Adrenal gland (tissue), 12 donors: ENCODE results near the gene C1QTNF8. TPM values are rescaled to one million over a fixed set of nuclear protein-coding genes. Genes with fewer than 3 reads are reported as not detected.

ENCODE experiments used
- DNase-seq, 7 donors: peaks; one replicate each; pipeline ENCODE4 v3.0.0-alpha.2; 2019 to 2020
- H3K27ac ChIP-seq, 5 donors: fragments of 200-600 bp; sonication (generic) in 4 of 5; 1 replicate in 3 of 5; 2 replicates in 2 of 5; pipeline versions ENCODE4 v1.5.1 to v1.8.0; 2016 to 2020; ENCODE audit warnings: mild to moderate bottlenecking in 1 of 5
- H3K27me3 ChIP-seq: fragments of 200-600 bp; 2 replicates; pipeline ENCODE4 v1.8.0; 2021
- H3K36me3 ChIP-seq, 2 donors: fragments of 200-600 bp; replicated peaks in 1 of 2; 1 replicate in 1 of 2; 2 replicates in 1 of 2; pipeline versions ENCODE4 v1.5.1 to v1.8.0; 2018 to 2022
- H3K4me1 ChIP-seq, 2 donors: fragments of 200-600 bp; replicated peaks in 1 of 2; 1 replicate in 1 of 2; 2 replicates in 1 of 2; pipeline versions ENCODE4 v1.5.1 to v1.8.0; 2018 to 2021
- H3K4me3 ChIP-seq, 4 donors: fragments of 200-600 bp; sonication (generic) in 3 of 4; one replicate each; pipeline ENCODE4 v1.5.1; 2016 to 2018
- H3K9me3 ChIP-seq, 3 donors: fragments of 200-600 bp; sonication (generic) in 1 of 3; replicated peaks in 1 of 3; 1 replicate in 2 of 3; 2 replicates in 1 of 3; pipeline versions ENCODE4 v1.5.1 to v1.8.0; 2016 to 2021
- CTCF ChIP-seq, 6 experiments: fragments of 450-650 bp in 4 of 6; fragments of 200-600 bp in 2 of 6; sonication (generic) in 1 of 6; IDR thresholded peaks; 1 replicate in 5 of 6; 2 replicates in 1 of 6; pipeline versions ENCODE4 v1.5.1 to v1.8.0; 2016 to 2021; ENCODE audit warnings: antibody characterized with exemption in 6 of 6, mild to moderate bottlenecking in 2 of 6, moderate library complexity in 1 of 6
- POLR2A ChIP-seq, 2 donors: fragments of 450-650 bp; IDR thresholded peaks; one replicate each; pipeline ENCODE4 v1.6.1; 2017; ENCODE audit warnings: antibody characterized with exemption in 2 of 2, mild to moderate bottlenecking in 2 of 2, moderate library complexity in 1 of 2
- WGBS, 4 donors: extraction: QIAGEN DNeasy Blood & Tissue Kit in 2 of 4; methylation state at CpG; one replicate each; pipeline versions ENCODE4 v1.1.5 to v1.1.7; 2013 to 2017; 5-methylcytosine and 5-hydroxymethylcytosine counted together
- intact Hi-C, 2 donors: fragments of 100-400 bp; cut with DNase I; formaldehyde crosslinking; loops; one replicate each; pipeline versions ENCODE4 v1.14.1 to v1.15.0; 2022 to 2023
- polyA plus RNA-seq, 3 donors: library from polyadenylated mRNA; stranded (reverse); fragments of 200-250 nt in 2 of 3; fragments of 350-450 nt in 1 of 3; fragmentation: Illumina TruSeq in 1 of 3; extraction: RNeasy Lipid Tissue Mini Kit (QIAGEN cat#74804) in 1 of 3; gene quantifications; one replicate each; pipeline ENCODE4 v1.2.3, GENCODE V29; 2013 to 2014
- total RNA-seq, 9 donors: library from RNA; depleted of rRNA in 4 of 9; stranded (reverse); fragments of >200 nt in 4 of 9; fragments of 120-200 nt in 1 of 9; fragmentation: NEBNext Ultra II Directional in 1 of 9; extraction: Animal tissue kit (Norgen Biotek cat#: 25700) in 1 of 9; gene quantifications; one replicate each; pipeline versions ENCODE4 v1.1.0 to v1.2.4, GENCODE V29; 2013 to 2023
- donor health status: healthy with polysubstance abuse.
- donor health status: Bipolar disorder and iron deficiency.
- donor health status: DM: yes; HTN: yes; CAD: no.
- donor health status: DM: no; HTN: no; CAD: no.
- donor health status: DM: no; HTN: no; CAD: no.
- donor health status: DM: yes; HTN: yes; CAD: no.

C1QTNF8 gene
- total and polyA plus RNA-seq, 12 donors, result 0.14 to 0.64 (median 0.25) TPM; not detected in 8

DNA sequence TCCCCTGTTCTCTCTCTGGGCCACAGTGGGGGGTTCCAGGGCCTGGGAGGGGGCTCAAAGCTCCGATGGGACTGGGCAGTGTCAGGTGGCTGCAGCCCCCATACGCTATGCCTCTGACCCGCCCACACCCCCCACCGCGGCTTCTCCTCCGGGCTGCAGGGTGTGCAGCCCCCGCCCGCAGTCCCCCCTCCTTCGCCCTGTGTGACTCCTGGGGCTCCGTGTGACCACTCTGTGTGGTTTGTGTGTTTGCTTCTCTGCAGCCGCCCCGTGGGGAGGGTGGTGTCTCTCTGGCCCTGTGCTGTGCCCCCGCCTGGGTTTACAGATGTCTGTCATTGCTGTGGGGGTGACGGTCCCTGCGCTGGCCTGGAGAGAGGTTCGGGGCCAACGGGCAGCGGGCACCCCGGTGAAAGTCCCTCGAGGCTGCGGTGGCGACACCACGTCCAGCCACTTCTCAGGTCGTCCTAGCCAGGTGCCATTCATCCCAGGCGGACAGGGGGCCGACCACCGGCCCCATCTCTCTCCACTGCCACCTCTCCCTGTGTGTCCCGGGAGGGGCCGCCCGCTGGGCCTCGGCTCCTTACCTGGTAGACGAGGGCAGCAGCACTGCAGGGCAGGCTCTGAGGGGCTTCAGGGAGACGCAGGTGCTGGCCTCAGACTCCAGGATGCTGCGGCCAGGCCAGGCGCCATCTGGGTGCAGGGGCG lies 18.0 kb downstream of the C1QTNF8 start:
- 60 to 66% (median 63%) methylated on average over 13 to 36 of the region's 36 CpGs for WGBS, 4 donors
- H3K9me3 ChIP-seq, result no peaks in the 10 kb centered on the region
- peak overlapping the region in 2 of 5 donors; percentile 44 to 45 for H3K27ac ChIP-seq
- H3K27me3 ChIP-seq, result peaks cover 13% of the 10 kb centered on the region
- H3K4me1 ChIP-seq, result peaks cover 0 to 17% of the 10 kb centered on the region in 2 donors
- intact Hi-C loops, result no loop called here
- H3K4me3 ChIP-seq, result no peak overlapping the region
- H3K36me3 ChIP-seq, result no peaks in the 10 kb centered on the region
- no peak for DNase-seq
- no peak for TF ChIP-seq CTCF (IDR thresholded peaks at IDR 0.05)
- TF ChIP-seq POLR2A (IDR thresholded peaks at IDR 0.05), result no peak

DNA sequence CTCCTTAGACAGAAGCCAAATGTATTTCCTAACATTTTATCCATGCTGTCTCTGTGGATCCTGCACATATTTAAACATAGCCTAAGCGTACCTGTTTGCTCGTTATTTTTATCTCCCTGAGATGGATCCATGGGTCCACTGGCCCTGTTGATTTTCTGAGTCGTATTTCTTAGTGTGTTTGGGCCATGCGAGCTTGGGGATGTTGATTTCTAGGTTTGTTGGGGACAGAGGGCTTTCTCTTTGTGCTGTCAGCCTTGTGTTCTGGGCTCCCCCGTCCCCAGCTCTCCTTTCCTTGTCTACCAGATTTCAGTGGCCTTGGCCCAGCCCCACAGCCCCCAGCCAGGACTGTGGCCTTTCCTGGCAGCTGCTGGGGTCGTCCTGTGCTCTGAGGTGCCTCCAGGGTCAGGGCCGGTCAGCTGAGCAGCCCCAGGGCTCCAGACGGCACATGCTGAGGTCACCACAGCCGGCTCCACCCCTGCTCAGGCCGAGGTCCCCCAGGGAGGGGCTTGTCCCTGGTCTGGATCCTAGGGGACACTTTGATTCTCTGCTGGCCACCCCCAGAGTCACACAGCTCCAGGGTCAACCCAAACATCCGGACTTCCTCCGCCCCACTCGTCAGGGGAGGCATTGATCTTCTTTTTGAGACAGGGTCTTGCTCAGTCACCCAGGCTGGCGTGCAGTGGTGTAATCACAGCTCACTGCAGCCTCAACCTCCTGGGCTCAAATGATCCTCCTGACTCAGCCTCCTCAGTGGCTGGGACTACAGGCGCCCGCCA lies 19.1 kb downstream of the C1QTNF8 start:
- DNase-seq, result peak in 3 of 7 donors; percentile 41 to 59 (median 46)
- 26 to 58% (median 38%) methylated on average over 9 to 16 of the region's 16 CpGs for WGBS, 4 donors
- TF ChIP-seq CTCF (IDR thresholded peaks at IDR 0.05), result no peak
- TF ChIP-seq POLR2A (IDR thresholded peaks at IDR 0.05), result no peak
- Histone ChIP-seq H3K27me3 (peaks cover 14% of the 10 kb centered on the region), H3K9me3 (no peaks in the 10 kb centered on the region), H3K4me3 (no peak overlapping the region), H3K36me3 (no peaks in the 10 kb centered on the region), H3K27ac (peak overlapping the region in 2 of 5 donors; percentile 6 to 49), H3K4me1 (peaks cover 0 to 17% of the 10 kb centered on the region in 2 donors)
- intact Hi-C loops, result no loop called here

- H3K4me1 ChIP-seq, result peaks cover 0 to 17% of the 10 kb centered on the region in 2 donors
- 72 to 82% (median 77%) methylated on average over 8 to 13 of the region's 13 CpGs for WGBS, 4 donors
- DNase-seq, result no peak
- H3K9me3 ChIP-seq, result no peaks in the 10 kb centered on the region
- intact Hi-C loops, result no loop called here
- peaks cover 20% of the 10 kb centered on the region for H3K27me3 ChIP-seq
- no peak overlapping the region for H3K27ac ChIP-seq
- H3K36me3 ChIP-seq, result no peaks in the 10 kb centered on the region
- no peak overlapping the region for H3K4me3 ChIP-seq
- TF ChIP-seq POLR2A (IDR thresholded peaks at IDR 0.05) (no peak), CTCF (IDR thresholded peaks at IDR 0.05) (no peak)
Measured at GRCh38 chr16:1075546-1075945, 20.5 kb downstream of the C1QTNF8 start.

DNA sequence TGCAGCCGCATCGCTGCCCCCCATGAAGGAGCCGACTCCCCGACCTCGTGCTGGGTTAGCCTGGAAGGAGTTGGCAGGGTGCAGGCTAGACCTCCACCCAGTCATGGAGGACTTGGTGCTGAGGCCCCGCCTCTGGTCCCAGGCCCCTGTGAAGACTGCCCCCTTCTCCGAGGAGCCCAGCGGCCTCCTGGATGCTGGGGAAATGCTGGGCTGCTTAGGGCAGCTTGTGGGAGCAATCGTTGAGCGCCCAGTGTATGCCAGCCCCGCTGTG lies 21.7 kb downstream of the C1QTNF8 start:
- TF ChIP-seq CTCF (IDR thresholded peaks at IDR 0.05) (no peak), POLR2A (IDR thresholded peaks at IDR 0.05) (no peak)
- Histone ChIP-seq H3K36me3 (no peaks in the 10 kb centered on the region), H3K4me1 (peaks cover 0 to 17% of the 10 kb centered on the region in 2 donors), H3K4me3 (no peak overlapping the region), H3K27ac (no peak overlapping the region), H3K9me3 (no peaks in the 10 kb centered on the region), H3K27me3 (peaks cover 25% of the 10 kb centered on the region)
- WGBS, 4 donors, result 52 to 60% (median 57%) methylated on average over 9 to 11 of the region's 11 CpGs; no CpG with 5 or more reads in 1 of the 4 donors
- intact Hi-C loops, result no loop called here
- no peak for DNase-seq
